Measurements from ENCODE around the gene ZFHX3. TPM values are rescaled to one million over a fixed set of nuclear protein-coding genes. Genes with fewer than 3 reads are reported as not detected.
A peak's percentile ranks its signal among the peaks of the same experiment; 100 is the strongest.

ZFHX3 gene
- total and polyA plus RNA-seq, 2 donors (not counting 3 experiments of a cell fraction or from before 2014, with no cell fraction given) = 3.7 to 18.8 TPM

GRCh38 chr16:72818236-72818845, 229.6 kb downstream of the ZFHX3 start:
- Histone ChIP-seq H4K20me1 (replicated peaks; ENCODE audit: control insufficient read depth, extremely low read depth, insufficient read depth, low read length) (no peaks in the 10 kb centered on the region), H3K27me3 (ENCODE audit: control insufficient read depth in 2 of 2, insufficient read depth in 2 of 2, low read length in 2 of 2) (no peaks in the 10 kb centered on the region), H3K4me1 (ENCODE audit: control insufficient read depth, extremely low read depth, insufficient read depth, low read length) (no peaks in the 10 kb centered on the region), H3K4me2 (ENCODE audit: insufficient read depth, low read length) (no peak overlapping the region), H3K9ac (replicated peaks; ENCODE audit: extremely low read depth, insufficient read depth, low read length) (no peak overlapping the region), H3K36me3 (ENCODE audit: control insufficient read depth in 2 of 2, extremely low read depth in 1 of 2, insufficient read depth in 2 of 2, low read length in 2 of 2) (no peaks in the 10 kb centered on the region), H2AFZ (ENCODE audit: low read depth, low read length) (no peak overlapping the region), H3K79me2 (ENCODE audit: control insufficient read depth, insufficient read depth, low read length) (no peaks in the 10 kb centered on the region), H3K9me3 (replicated peaks; ENCODE audit: control insufficient read depth, insufficient read depth, low read length) (no peaks in the 10 kb centered on the region), H3K27ac (ENCODE audit: insufficient read depth, low read depth, low read length) (no peak overlapping the region), H3K4me3 (replicated peaks in 1 of 3; ENCODE audit: insufficient read depth in 1 of 3, low read depth in 1 of 3, low read length in 3 of 3) (no peak overlapping the region), H3K9me1 (replicated peaks; ENCODE audit: control insufficient read depth, extremely low read depth, insufficient read depth, low read length) (no peaks in the 10 kb centered on the region)
- DNase-seq (ENCODE audit: low read depth, low spot score) = no peak
- TF ChIP-seq CTCF (IDR thresholded peaks at IDR 0.05; ENCODE audit: extremely low read depth in 1 of 2, insufficient read depth in 1 of 2, low read depth in 1 of 2, low read length in 2 of 2) (peak; percentile 5 to 13), FOS (IDR thresholded peaks at IDR 0.05; ENCODE audit: borderline replicate concordance, insufficient read depth, low read length) (no peak), MAX (IDR thresholded peaks at IDR 0.05; ENCODE audit: insufficient read depth, insufficient read length) (no peak), POLR2A (IDR thresholded peaks at IDR 0.05; ENCODE audit: low read depth, low read length) (no peak)
- no peak for FAIRE-seq
- dilution Hi-C loops (cut with MboI; ENCODE audit: extremely low pct_ligation_motif_present, low sequenced_read_pairs) = no loop called here
- POLR2A ChIA-PET = no interaction called here
- intact Hi-C loops (cut with micrococcal nuclease) = no loop called here
- no TSS peak for BruUV-seq (replicated peaks)
- CTCF ChIA-PET = interaction anchor here (1.2 to 2.1 kb wide), 3 partner anchors 14 to 378 kb away, joined by 3 to 18 read pairs (median 4); no protein-coding TSS in a partner anchor

All from endothelial cell of umbilical vein (primary cell).